Kidney (tissue), 14 donors: Measurements from ENCODE around the gene PHACTR3. TPM values are rescaled to one million over a fixed set of nuclear protein-coding genes. Genes with fewer than 3 reads are reported as not detected.

Source experiments
- DNase-seq, 5 donors: peaks; one replicate each; pipeline ENCODE4 v3.0.0-alpha.2; 2013 to 2020
- FAIRE-seq: peaks from 2 replicates; lab custom pipeline; 2012; peaks lifted over from hg19 to GRCh38; lab: Jason Lieb, UNC
- H3K27ac ChIP-seq, 2 donors: one replicate each; pipeline ENCODE4 v1.7.0; 2013; ENCODE audit warnings: low read depth in 2 of 2, low read length in 2 of 2, inconsistent platforms in 1 of 2
- H3K27me3 ChIP-seq: one replicate; pipeline ENCODE4 v1.7.1; 2013; ENCODE audit warnings: low read length, inconsistent platforms; ENCODE audit not compliant: control insufficient read depth, insufficient read depth
- H3K36me3 ChIP-seq, 3 donors: one replicate each; pipeline versions ENCODE4 v1.7.0 to v1.7.1; 2013; ENCODE audit warnings: low read length in 3 of 3, control low read depth in 1 of 3, inconsistent platforms in 1 of 3; ENCODE audit not compliant: insufficient read depth in 3 of 3, control insufficient read depth in 2 of 3
- H3K4me1 ChIP-seq, 3 donors: one replicate each; pipeline versions ENCODE4 v1.7.0 to v1.7.1; 2013; ENCODE audit warnings: low read length in 3 of 3, inconsistent platforms in 1 of 3, low read depth in 1 of 3; ENCODE audit not compliant: control insufficient read depth in 2 of 3, insufficient read depth in 2 of 3
- H3K4me3 ChIP-seq, 3 donors: one replicate each; pipeline versions ENCODE4 v1.7.0 to v1.8.1; 2013; ENCODE audit warnings: low read length in 3 of 3, control low read depth in 1 of 3, inconsistent platforms in 1 of 3
- H3K9ac ChIP-seq, 3 donors: one replicate each; pipeline versions ENCODE4 v1.7.0 to v1.7.1; 2013; ENCODE audit warnings: low read length in 3 of 3, control low read depth in 1 of 3, inconsistent platforms in 1 of 3
- H3K9me3 ChIP-seq, 3 donors: one replicate each; pipeline versions ENCODE4 v1.7.0 to v1.7.1; 2013; ENCODE audit warnings: low read length in 3 of 3, control low read depth in 1 of 3, inconsistent platforms in 1 of 3; ENCODE audit not compliant: control insufficient read depth in 2 of 3, insufficient read depth in 1 of 3
- intact Hi-C: fragments of 100-400 bp; cut with DNase I; formaldehyde crosslinking; loops from one replicate; pipeline ENCODE4 v1.11.1; 2022
- polyA plus RNA-seq: library from polyadenylated mRNA; stranded (reverse); fragments of 350-450 nt; fragmentation: Illumina TruSeq; extraction: RNeasy Lipid Tissue Mini Kit (QIAGEN cat#74804); gene quantifications from one replicate; pipeline ENCODE4 v1.2.3, GENCODE V29; 2014; ENCODE audit warnings: low read depth, low replicate concordance; ENCODE audit not compliant: insufficient read depth
- total RNA-seq: library from RNA; stranded (reverse); fragmentation: NEBNext Ultra II Directional; extraction: Animal tissue kit (Norgen Biotek cat#: 25700); gene quantifications from one replicate; pipeline ENCODE4 v1.2.1, GENCODE V29; 2021
- TF ChIP-seq, protein P1 (sequence below): IDR thresholded peaks from 3 replicates; pipeline ENCODE4 v1.5.1; 2012; ENCODE audit warnings: mild to moderate bottlenecking, moderate library complexity, borderline replicate concordance; ENCODE audit not compliant: insufficient read depth; ENCODE audit errors: extremely low read depth
- donor health status: control.
- donor health status: control.
- donor health status: control.
- donor health status: control.
- donor health status: control.
- donor health status: DM: yes; HTN: yes; CAD: no.
- donor health status: Normal renal cell carcinoma (clear cell type).

The PHACTR3 gene
- total and polyA plus RNA-seq, 2 donors from 2014 or later: 1.7 to 12.3 TPM

DNA sequence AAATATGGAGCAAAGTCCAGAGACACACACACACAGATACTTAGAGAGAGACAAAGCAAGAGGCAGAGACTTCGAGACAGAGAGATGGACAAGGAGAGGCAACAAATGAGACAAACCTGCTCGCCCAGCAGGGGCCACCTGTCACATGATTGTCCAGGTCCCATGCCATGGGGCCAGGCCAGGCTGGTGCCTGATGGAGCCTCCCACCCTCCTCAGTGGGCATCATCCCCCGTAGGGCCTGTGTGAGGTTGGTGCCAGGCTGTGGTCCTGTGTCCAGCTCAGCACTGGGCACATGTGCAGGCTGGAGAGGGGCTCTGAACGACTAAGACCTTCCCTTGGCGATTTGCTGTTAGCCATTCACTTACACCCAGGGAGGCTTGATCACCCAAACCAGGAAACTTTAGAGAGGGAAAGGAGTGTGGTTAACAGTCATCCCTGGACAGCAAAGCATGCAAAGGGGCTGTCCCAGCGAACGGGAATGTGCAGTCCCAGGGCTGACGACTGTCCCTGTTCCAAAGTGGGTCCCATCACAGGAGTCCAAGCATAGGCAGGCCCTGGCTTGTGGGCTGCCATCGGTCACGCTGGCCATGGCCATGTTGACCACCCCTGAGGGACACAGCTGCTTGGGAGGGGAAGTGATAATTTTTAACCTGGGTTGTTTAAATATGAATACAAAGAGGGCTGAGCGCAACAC, 38.4 kb upstream of the PHACTR3 start:
- Histone ChIP-seq H3K27me3 (no peaks in the 10 kb centered on the region), H3K4me1 (no peaks in the 10 kb centered on the region), H3K27ac (no peak overlapping the region), H3K4me3 (no peak overlapping the region), H3K9ac (no peak overlapping the region), H3K9me3 (no peaks in the 10 kb centered on the region), H3K36me3 (no peaks in the 10 kb centered on the region)
- intact Hi-C loops: loop anchor here (10.0 kb wide), 1 partner anchor 189 kb away; no protein-coding TSS in a partner anchor
- TF ChIP-seq, protein P1, sequence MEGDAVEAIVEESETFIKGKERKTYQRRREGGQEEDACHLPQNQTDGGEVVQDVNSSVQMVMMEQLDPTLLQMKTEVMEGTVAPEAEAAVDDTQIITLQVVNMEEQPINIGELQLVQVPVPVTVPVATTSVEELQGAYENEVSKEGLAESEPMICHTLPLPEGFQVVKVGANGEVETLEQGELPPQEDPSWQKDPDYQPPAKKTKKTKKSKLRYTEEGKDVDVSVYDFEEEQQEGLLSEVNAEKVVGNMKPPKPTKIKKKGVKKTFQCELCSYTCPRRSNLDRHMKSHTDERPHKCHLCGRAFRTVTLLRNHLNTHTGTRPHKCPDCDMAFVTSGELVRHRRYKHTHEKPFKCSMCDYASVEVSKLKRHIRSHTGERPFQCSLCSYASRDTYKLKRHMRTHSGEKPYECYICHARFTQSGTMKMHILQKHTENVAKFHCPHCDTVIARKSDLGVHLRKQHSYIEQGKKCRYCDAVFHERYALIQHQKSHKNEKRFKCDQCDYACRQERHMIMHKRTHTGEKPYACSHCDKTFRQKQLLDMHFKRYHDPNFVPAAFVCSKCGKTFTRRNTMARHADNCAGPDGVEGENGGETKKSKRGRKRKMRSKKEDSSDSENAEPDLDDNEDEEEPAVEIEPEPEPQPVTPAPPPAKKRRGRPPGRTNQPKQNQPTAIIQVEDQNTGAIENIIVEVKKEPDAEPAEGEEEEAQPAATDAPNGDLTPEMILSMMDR: no peak
- DNase-seq (peak in 2 of 5 donors; percentile 3 to 37), FAIRE-seq (no peak)

DNA sequence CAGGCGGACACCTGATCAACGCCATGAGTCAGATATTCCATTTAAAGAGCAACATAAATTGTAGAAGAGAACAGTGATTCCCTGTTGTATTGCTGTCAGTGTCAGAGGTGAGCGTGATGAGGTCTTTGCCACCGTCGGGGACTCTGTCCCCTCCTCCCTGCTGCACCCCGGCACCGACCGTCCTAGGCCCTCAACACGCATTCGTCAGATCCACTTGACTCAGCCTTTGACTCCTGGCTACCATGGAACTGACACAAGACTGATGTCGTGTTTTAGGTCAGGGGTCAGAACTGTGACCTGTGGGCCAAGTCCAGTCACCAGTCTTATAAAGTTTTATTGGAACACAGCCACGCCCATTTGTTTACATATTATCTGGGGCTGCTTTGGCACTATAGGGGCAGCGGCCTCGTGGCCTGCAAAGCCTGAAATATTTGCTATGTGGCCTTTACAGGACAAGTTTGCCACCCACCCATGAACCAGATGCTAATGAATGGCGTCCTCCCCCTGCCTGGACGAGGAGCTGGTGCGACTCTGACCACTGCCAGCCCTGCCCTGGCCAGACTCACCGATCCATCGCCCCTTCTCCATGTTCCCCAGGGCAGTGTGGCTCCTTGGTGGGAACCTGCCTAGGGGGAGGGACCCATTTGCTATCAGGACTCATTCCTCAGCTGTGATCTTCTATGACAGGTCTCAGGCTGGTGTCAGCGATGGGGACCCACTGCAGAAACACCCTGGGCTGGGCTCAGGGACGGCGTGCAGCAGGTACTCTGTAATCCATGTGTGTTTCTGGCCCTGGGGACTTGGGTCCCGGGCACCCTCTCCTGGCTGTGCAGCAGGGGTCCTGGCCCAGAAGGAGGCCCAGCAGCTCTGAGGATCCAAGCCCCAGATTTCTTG, 37.5 kb upstream of the PHACTR3 start:
- H3K36me3 ChIP-seq: no peaks in the 10 kb centered on the region
- H3K4me1 ChIP-seq: no peaks in the 10 kb centered on the region
- TF ChIP-seq, protein P1: no peak
- no peak for FAIRE-seq
- intact Hi-C loops: loop anchor here (10.0 kb wide), 1 partner anchor 188 kb away; no protein-coding TSS in a partner anchor
- no peaks in the 10 kb centered on the region for H3K9me3 ChIP-seq
- no peaks in the 10 kb centered on the region for H3K27me3 ChIP-seq
- H3K27ac ChIP-seq: no peak overlapping the region
- DNase-seq: peak in 1 of 5 donors; percentile 6
- no peak overlapping the region for H3K4me3 ChIP-seq
- H3K9ac ChIP-seq: no peak overlapping the region

DNA sequence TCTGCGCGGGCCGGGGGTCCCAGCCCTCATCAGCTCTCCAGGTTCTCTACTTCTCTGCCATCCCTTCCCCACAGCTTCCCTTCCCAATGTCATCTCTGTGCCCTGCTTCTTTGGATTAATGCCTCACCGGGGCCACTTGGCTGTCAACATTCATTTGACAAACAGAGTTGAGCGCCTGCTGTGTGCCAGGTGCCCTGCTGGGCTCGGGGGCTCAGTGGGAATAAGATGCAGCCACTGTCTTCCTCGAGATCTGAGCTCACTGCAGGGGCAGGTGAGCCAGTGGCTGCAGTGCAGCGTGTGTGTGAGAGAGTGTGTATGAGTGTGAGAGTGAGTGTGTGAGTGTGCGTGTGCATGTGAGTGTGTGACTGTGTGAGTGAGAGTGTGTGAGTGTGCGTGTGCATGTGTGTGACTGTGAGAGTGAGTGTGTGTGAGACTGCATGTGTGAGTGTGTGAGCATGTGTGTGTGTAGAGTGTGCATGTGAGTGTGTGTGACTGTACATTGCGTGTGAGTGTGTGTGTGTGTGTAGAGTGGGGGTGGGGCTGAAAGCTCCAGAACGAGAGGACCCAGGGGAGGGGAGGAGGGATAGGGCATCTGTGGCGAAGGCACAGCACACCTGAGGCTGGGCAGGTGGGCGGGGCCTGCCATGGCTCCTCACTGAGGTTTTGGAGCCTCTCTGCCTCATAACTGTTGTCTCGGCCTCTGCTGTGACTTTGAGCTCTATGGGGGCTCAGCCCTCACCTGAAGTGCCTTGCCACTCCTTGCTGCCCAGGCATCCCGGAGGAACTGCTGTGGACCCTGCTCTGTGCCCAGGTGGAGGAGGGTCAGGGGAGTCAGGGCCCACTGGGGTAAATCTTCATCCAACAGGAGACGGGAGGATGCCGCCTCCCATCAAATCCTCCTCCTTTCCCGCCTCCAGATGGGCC, 36.5 kb upstream of the PHACTR3 start:
- intact Hi-C loops: loop anchor here (10.0 kb wide), 1 partner anchor 187 kb away; no protein-coding TSS in a partner anchor
- TF ChIP-seq, protein P1: no peak
- Histone ChIP-seq H3K36me3 (no peaks in the 10 kb centered on the region), H3K9me3 (no peaks in the 10 kb centered on the region), H3K4me3 (no peak overlapping the region), H3K4me1 (no peaks in the 10 kb centered on the region), H3K27me3 (no peaks in the 10 kb centered on the region), H3K9ac (no peak overlapping the region), H3K27ac (no peak overlapping the region)
- FAIRE-seq: no peak
- DNase-seq: peak in 1 of 5 donors; percentile 2
